D721Med (cell line): ENCODE data around the gene RANGAP1.
"Not testable (repeated sequence)": the region's sequence is repeated elsewhere in the genome, so short reads cannot be mapped to it uniquely, and the experiment has no call there.

Source experiments
- DNase-seq: peaks from one replicate; pipeline ENCODE4 v3.0.0; 2011; ENCODE audit warnings: low spot score; ENCODE audit not compliant: insufficient read length
- FAIRE-seq: peaks from 2 replicates; lab custom pipeline; 2011; peaks lifted over from hg19 to GRCh38; lab: Jason Lieb, UNC
- TF ChIP-seq, protein P1 (sequence below): IDR thresholded peaks from 2 replicates; pipeline ENCODE4 v1.5.1; 2012; ENCODE audit warnings: mild to moderate bottlenecking, control low read depth; ENCODE audit not compliant: insufficient read depth; ENCODE audit errors: missing control alignments

RANGAP1 gene

DNA sequence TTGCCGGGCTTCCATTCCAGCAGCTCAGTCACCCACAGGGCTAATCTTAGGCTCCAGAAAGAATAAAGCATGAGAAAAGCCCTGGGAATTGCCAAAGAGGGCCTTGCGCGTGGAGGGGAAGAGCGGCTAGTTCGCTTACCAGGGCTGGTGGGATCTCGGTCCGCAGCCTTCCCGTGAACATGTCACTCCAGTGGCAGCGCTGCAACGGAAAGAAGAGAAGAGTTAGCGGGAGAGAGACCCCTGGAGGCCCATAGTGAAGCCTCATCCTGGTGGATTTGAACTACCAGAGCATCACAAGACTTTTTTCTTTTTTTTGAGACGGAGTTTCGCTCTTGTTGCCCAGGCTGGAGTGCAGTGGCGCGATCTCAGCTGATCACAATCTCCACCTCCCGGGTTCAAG lies 18.0 kb downstream of the RANGAP1 start:
- FAIRE-seq (no peak), DNase-seq (no peak)
- TF ChIP-seq, protein P1, sequence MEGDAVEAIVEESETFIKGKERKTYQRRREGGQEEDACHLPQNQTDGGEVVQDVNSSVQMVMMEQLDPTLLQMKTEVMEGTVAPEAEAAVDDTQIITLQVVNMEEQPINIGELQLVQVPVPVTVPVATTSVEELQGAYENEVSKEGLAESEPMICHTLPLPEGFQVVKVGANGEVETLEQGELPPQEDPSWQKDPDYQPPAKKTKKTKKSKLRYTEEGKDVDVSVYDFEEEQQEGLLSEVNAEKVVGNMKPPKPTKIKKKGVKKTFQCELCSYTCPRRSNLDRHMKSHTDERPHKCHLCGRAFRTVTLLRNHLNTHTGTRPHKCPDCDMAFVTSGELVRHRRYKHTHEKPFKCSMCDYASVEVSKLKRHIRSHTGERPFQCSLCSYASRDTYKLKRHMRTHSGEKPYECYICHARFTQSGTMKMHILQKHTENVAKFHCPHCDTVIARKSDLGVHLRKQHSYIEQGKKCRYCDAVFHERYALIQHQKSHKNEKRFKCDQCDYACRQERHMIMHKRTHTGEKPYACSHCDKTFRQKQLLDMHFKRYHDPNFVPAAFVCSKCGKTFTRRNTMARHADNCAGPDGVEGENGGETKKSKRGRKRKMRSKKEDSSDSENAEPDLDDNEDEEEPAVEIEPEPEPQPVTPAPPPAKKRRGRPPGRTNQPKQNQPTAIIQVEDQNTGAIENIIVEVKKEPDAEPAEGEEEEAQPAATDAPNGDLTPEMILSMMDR, result no peak

DNA sequence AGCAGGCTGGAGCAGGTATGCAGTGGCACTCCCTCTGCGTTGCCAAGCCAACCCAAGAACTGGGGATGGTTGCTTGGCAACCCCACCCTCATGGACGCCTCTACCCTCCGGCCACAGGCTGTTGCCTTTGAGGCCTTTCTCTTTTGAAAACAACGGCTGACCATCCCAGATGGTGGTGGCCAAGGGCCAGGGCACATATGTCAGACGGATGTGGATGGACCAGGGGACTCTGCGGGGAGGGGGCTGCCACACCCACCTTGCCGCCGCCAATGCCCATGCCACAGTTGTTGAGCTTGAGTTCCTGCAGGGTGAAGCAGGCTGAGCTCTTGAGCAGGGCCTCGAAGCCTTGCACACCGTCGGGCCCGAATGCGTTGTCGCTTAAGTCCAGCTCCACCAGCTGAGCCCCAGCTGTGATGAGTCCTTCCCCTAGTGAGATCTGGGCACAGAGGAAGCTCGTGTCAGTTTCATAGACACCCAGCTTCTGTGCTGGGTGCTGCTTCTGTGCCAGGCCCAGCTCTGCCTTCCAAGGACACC lies 21.5 kb downstream of the RANGAP1 start:
- TF ChIP-seq, protein P1, result no peak
- no peak for DNase-seq
- FAIRE-seq, result no peak

DNA sequence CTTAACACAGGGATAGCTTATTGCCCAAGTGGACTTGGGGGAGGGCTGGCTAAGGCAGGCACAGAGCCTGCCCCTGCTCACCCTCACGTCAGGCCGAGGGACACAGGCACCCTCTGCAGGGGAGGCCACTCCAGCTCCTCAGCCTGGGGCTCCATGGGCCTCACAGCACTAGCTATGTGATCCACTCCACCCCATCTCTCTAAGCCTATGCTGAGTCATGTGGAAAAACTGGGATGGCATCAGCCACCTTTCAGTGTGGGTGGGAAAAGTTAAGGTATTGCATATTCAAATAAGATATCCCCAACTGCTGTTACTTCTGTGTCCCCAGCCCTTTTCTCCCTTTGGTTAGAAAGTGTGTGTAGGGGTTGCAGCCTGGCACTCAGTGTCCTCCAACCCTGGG lies 22.3 kb downstream of the RANGAP1 start:
- TF ChIP-seq, protein P1, result no peak
- no peak for FAIRE-seq

DNA sequence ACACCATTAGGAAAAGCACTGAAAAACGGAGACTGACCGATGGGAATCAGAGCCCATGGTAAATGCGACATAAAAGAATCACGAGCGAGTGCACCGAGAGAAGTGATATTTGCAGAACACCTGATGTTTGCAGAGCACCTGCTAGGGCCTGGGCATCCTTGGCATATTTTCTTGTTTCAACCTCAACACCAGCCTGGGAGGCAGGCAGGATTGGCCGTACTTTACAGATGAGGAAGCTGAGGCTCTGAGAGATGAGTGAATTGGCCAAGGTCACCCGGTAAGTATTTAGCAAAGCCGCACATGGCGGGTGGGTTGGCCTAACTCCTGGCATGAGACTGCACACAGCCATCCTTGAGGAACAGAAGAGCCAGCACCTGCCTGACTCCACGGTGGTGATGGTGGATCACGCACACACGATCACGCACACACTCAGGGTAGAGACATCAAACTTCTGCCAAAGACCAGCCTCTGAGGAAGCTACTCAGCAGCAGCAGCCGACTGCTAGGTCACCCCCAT lies 23.7 kb downstream of the RANGAP1 start:
- no peak for DNase-seq
- no peak for FAIRE-seq
- TF ChIP-seq, protein P1, result no peak

More for the DNA sequence above, 22.3 kb downstream of the RANGAP1 start:
- DNase-seq, result no peak

DNA sequence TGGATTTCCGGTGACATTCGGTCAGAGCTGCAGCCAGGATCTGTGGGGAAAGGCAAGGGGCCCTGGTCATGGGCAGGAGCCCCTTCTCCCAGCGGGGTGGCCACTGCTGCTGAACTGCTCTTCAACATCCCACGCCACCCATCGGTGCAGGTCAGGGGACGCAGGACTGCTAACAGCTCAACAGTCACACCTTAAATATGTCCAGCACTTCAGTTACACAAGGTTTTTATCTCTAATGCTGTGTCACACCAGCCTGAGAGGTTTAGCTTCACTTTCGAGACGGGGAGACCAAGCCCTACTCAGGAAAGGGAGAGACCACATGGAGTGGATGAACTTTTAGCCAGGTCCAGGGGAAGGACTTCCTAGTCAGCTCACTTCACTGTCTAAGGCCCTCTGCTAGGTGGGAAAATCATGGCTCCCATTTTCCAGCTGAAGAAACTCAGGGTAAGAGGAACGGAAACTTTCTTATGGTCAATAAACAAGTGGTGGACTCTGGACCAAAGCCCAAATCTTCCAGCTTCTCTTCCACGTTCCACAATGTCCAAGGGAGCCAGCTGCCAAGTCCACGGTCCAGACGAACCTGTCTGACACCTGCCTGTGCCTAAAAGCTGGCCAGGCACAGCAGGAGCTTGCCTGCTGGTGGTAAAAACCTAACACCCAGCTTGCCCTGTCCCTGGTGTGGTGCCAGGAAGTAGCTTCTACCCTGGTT lies 24.3 kb downstream of the RANGAP1 start:
- TF ChIP-seq, protein P1, result no peak
- FAIRE-seq (no peak), DNase-seq (no peak)

DNA sequence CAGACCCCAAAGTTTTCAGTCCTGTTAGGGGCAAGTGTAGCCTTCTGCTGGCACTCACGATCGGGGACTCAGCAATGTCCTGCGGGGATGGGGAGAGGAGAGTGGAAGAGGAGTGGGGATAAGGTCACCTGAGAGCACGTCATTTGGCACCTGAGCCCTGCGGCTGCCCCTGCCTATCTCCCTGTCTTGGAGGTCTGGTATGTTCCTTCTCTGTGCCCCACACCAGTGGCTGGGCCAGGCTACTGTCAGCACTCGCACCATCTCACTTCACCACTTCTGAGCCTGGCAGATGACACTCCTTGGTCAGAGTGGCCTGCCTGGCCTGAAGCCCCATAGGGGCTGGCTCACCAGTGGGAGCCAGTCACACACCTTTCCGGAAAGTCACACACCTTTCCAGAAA lies 25.1 kb downstream of the RANGAP1 start:
- no peak for FAIRE-seq
- no peak for DNase-seq
- TF ChIP-seq, protein P1, result no peak

DNA sequence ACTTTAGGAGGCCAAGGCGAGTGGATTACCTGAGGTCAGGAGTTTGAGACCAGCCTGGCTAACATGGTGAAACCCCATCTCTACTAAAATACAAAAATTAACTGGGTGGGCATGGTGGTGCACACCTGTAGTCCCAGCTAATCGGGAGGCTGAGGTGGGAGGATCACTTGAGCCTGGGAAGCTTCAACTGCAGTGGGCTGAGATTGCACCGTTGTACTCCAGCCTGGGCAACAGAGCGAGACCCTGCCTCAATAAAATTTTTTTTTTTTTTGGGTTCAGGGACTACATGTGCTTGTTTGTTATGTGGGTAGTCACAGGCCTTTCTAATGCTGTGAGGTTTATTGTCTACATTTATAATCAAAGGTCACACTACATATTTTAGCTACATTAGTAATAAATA lies 26.2 kb downstream of the RANGAP1 start:
- not testable (repeated sequence) for DNase-seq, FAIRE-seq
